A549 (cell line): ENCODE results near the gene EEF1AKMT1. TPM values are rescaled to one million over a fixed set of nuclear protein-coding genes. Genes with fewer than 3 reads are reported as not detected.

Source experiments
- ATAC-seq, 2 experiments: fragments of 200-7000 bp in 1 of 2; fragments of >200 bp in 1 of 2; cut with Nextera tagmentation in 1 of 2; cut with Tn5 transposase in 1 of 2; 3 replicates each; pipeline versions ENCODE4 v1.8.0 to v1.9.1; 2018 to 2020; ENCODE audit warnings: mild to moderate bottlenecking in 1 of 2, moderate library complexity in 1 of 2
- CTCF ChIA-PET: fragments of 300-600 bp; sonication (Branson Sonifier 250); formaldehyde crosslinking; extraction: SDS; loops from one replicate; lab custom pipeline; 2021; ENCODE audit warnings: antibody characterized with exemption, inconsistent platforms; lab: Yijun Ruan, JAX
- POLR2A ChIA-PET: fragments of 350-600 bp; formaldehyde crosslinking; extraction: SDS; loops from one replicate; lab custom pipeline; 2021; ENCODE audit warnings: antibody characterized with exemption, inconsistent platforms; lab: Yijun Ruan, JAX
- DNase-seq, 2 experiments: peaks; one replicate each; pipeline versions ENCODE4 v3.0.0 to v3.0.0-alpha.2; 2011 to 2016; ENCODE audit warnings: low read depth in 1 of 2, low spot score in 1 of 2
- FAIRE-seq: peaks from 2 replicates; lab custom pipeline; 2011; peaks lifted over from hg19 to GRCh38; lab: Jason Lieb, UNC
- H3K27ac ChIP-seq, 2 experiments: fragments of >200 bp; sonication (Bioruptor Twin); formaldehyde crosslinking; 3 replicates each; pipeline ENCODE4 v1.5.1; 2016 to 2017
- H3K4me1 ChIP-seq: fragments of >200 bp; sonication (Bioruptor Twin); formaldehyde crosslinking; 3 replicates; pipeline ENCODE4 v1.6.1; 2016
- H3K4me2 ChIP-seq: fragments of >200 bp; sonication (Bioruptor Twin); formaldehyde crosslinking; 3 replicates; pipeline ENCODE4 v1.6.1; 2016
- H3K4me3 ChIP-seq: fragments of >200 bp; sonication (Bioruptor Twin); formaldehyde crosslinking; 3 replicates; pipeline ENCODE4 v1.5.1; 2016
- H3K9me3 ChIP-seq: fragments of >200 bp; sonication (Bioruptor Twin); formaldehyde crosslinking; 3 replicates; pipeline ENCODE4 v1.6.1; 2016
- BHLHE40 ChIP-seq: IDR thresholded peaks from 2 replicates; pipeline ENCODE4 v1.6.1; 2012; ENCODE audit warnings: low read depth, low read length, inconsistent platforms
- CBX2 ChIP-seq: fragments of 200-600 bp; sonication (generic); IDR thresholded peaks from 2 replicates; pipeline ENCODE4 v1.6.1; 2016; ENCODE audit warnings: low read depth, mild to moderate bottlenecking, borderline replicate concordance
- CHD4 ChIP-seq: fragments of 200-600 bp; sonication (generic); IDR thresholded peaks from 2 replicates; pipeline ENCODE4 v1.6.1; 2016; ENCODE audit warnings: antibody characterized with exemption, mild to moderate bottlenecking, borderline replicate concordance
- E2F6 ChIP-seq: IDR thresholded peaks from 2 replicates; pipeline ENCODE4 v1.6.1; 2012; ENCODE audit warnings: low read depth, borderline replicate concordance
- EHF ChIP-seq: fragments of 250-450 bp; sonication (Bioruptor Pico); IDR thresholded peaks from 2 replicates; pipeline ENCODE4 v1.5.0; 2020; ENCODE audit warnings: mild to moderate bottlenecking
- EHMT2 ChIP-seq: fragments of 200-600 bp; sonication (generic); IDR thresholded peaks from 2 replicates; pipeline ENCODE4 v1.6.1; 2016; ENCODE audit warnings: antibody characterized with exemption, low read depth, mild to moderate bottlenecking, moderate library complexity
- ESRRA ChIP-seq: fragments of 150-350 bp; IDR thresholded peaks from 2 replicates; pipeline ENCODE4 v1.6.1; 2014; ENCODE audit warnings: mild to moderate bottlenecking, low read length, borderline replicate concordance
- FOSB ChIP-seq: fragments of 250-450 bp; sonication (Bioruptor Pico); IDR thresholded peaks from 2 replicates; pipeline ENCODE4 v1.5.0; 2020; ENCODE audit warnings: mild to moderate bottlenecking, moderate library complexity
- FOSL2 ChIP-seq, 2 experiments: fragments of 450-650 bp in 1 of 2; fragments of >200 bp in 1 of 2; sonication (Bioruptor Twin) in 1 of 2; formaldehyde crosslinking; IDR thresholded peaks; 2 replicates each; pipeline versions ENCODE4 v1.5.0 to v1.6.1; 2016 to 2020; ENCODE audit warnings: mild to moderate bottlenecking in 1 of 2, moderate library complexity in 1 of 2
- GATA3 ChIP-seq: IDR thresholded peaks from 2 replicates; pipeline ENCODE4 v1.6.1; 2012; ENCODE audit warnings: borderline replicate concordance
- HES2 ChIP-seq: fragments of >200 bp; sonication (Bioruptor Twin); formaldehyde crosslinking; IDR thresholded peaks from 2 replicates; pipeline ENCODE4 v1.6.1; 2016
- HEYL ChIP-seq: fragments of 250-450 bp; sonication (Bioruptor Pico); IDR thresholded peaks from 2 replicates; pipeline ENCODE4 v1.8.0; 2021; ENCODE audit warnings: mild to moderate bottlenecking, moderate library complexity
- KDM1A ChIP-seq: fragments of 200-600 bp; sonication (generic); IDR thresholded peaks from 2 replicates; pipeline ENCODE4 v1.6.1; 2016; ENCODE audit warnings: low read depth, mild to moderate bottlenecking
- KDM5A ChIP-seq: fragments of 200-600 bp; sonication (generic); IDR thresholded peaks from 2 replicates; pipeline ENCODE4 v1.6.1; 2016; ENCODE audit warnings: antibody characterized with exemption, mild to moderate bottlenecking
- MAZ ChIP-seq: fragments of 150-350 bp; IDR thresholded peaks from 2 replicates; pipeline ENCODE4 v1.6.1; 2014; ENCODE audit warnings: antibody characterized with exemption, low read depth, low read length, borderline replicate concordance
- NPAS2 ChIP-seq: fragments of 250-450 bp; sonication (Bioruptor Pico); IDR thresholded peaks from 2 replicates; pipeline ENCODE4 v1.8.0; 2022; ENCODE audit warnings: mild to moderate bottlenecking, moderate library complexity, borderline replicate concordance
- POLR2AphosphoS2 ChIP-seq: conservative IDR thresholded peaks from 2 replicates; pipeline ENCODE4 v1.6.1; 2012; ENCODE audit warnings: low read length, improper control_type of control experiment, inconsistent platforms
- RARB ChIP-seq: fragments of 250-450 bp; sonication (Bioruptor Pico); IDR thresholded peaks from 2 replicates; pipeline ENCODE4 v1.8.0; 2021; ENCODE audit warnings: mild to moderate bottlenecking, moderate library complexity
- RCOR1 ChIP-seq: fragments of 150-350 bp; IDR thresholded peaks from 2 replicates; pipeline ENCODE4 v1.6.1; 2014; ENCODE audit warnings: antibody characterized with exemption, low read length, low read depth
- REST ChIP-seq: fragments of 200-600 bp; sonication (generic); IDR thresholded peaks from 2 replicates; pipeline ENCODE4 v1.6.1; 2016; ENCODE audit warnings: antibody characterized with exemption, mild to moderate bottlenecking, moderate library complexity
- RFX5 ChIP-seq: fragments of 450-650 bp; IDR thresholded peaks from 2 replicates; pipeline ENCODE4 v1.7.1; 2014; ENCODE audit warnings: antibody characterized with exemption, mild to moderate bottlenecking, moderate library complexity
- SREBF2 ChIP-seq: fragments of 450-650 bp; IDR thresholded peaks from 2 replicates; pipeline ENCODE4 v1.6.1; 2014; ENCODE audit warnings: mild to moderate bottlenecking, moderate library complexity
- TFCP2L1 ChIP-seq: fragments of 250-450 bp; sonication (Bioruptor Pico); IDR thresholded peaks from 2 replicates; pipeline ENCODE4 v1.5.0; 2021; ENCODE audit warnings: mild to moderate bottlenecking
- TP53 ChIP-seq: fragments of 250-450 bp; sonication (Bioruptor Pico); IDR thresholded peaks from 2 replicates; pipeline ENCODE4 v1.5.0; 2021; ENCODE audit warnings: mild to moderate bottlenecking, moderate library complexity
- ZFP36 ChIP-seq: fragments of 450-650 bp; IDR thresholded peaks from 2 replicates; pipeline ENCODE4 v1.6.1; 2014; ENCODE audit warnings: borderline replicate concordance; ENCODE audit not compliant: partially characterized antibody
- ZNF302 ChIP-seq: fragments of 250-450 bp; sonication (Bioruptor Pico); IDR thresholded peaks from 2 replicates; pipeline ENCODE4 v1.9.0; 2021; ENCODE audit warnings: inconsistent platforms, mild to moderate bottlenecking, moderate library complexity
- ZSCAN20 ChIP-seq: fragments of 250-450 bp; sonication (Bioruptor Pico); IDR thresholded peaks from 2 replicates; pipeline ENCODE4 v1.8.0; 2022; ENCODE audit warnings: mild to moderate bottlenecking, moderate library complexity
- WGBS: methylation state at CpG from one replicate; pipeline ENCODE4 v1.1.6; 2017; ENCODE audit errors: missing lambda C conversion rate; 5-methylcytosine and 5-hydroxymethylcytosine counted together
- polyA plus RNA-seq, 4 experiments: library from polyadenylated mRNA; depleted of rRNA in 3 of 4; stranded (reverse); fragments of >200 nt; fragmentation: RNase III in 1 of 4; extraction: RNeasy Plus Mini Kit Qiagen cat#74134 plus additional on column Dnase treatment in 1 of 4; gene quantifications; 2 replicates in 3 of 4; 3 replicates in 1 of 4; pipeline ENCODE4 v1.2.3, GENCODE V29; 2011 to 2017
- TF ChIP-seq, protein P1 (sequence below): fragments of >200 bp; sonication (Bioruptor Twin); formaldehyde crosslinking; IDR thresholded peaks from 3 replicates; pipeline ENCODE4 v1.6.1; 2016

The EEF1AKMT1 gene
- polyA plus RNA-seq, 2 of the 4 experiments (the other 2 are of a cell fraction), result 8.1 to 10.0 TPM

DNA sequence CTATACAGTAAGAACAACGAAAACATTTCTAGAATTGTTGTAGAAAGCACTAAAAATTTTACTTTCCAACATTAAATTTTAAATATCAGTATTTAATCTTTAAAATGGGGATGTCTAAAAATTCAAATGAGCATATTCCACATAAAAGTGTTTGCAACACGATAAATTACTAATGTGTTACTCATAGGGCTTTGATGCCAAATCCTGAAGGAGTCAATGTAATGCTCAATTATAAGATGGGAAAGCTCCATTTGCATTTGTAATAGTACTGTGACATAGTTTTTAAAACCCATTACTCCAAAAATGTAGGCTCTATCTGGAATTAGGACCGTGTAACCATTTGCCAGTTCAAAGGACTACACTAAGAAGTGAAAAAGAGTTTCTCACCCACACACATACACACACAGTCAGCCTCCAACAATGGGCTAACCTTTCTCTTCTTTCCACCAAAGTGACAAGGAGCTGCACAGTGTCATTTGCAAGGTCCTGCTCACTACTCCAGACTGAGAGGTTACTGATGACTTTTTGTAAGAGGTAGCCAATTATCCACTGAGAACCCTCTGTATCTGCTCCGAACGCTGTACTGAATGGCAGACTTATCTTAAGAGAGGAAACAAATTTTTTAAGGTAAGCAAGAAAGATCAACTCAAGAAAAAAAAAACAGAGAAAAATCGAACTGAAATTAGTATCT, 26.1 kb upstream of the EEF1AKMT1 start:
- no peaks in the 10 kb centered on the region for H3K4me1 ChIP-seq
- no peak overlapping the region for H3K4me2 ChIP-seq
- 72% methylated on average over 6 of the region's 6 CpGs for WGBS
- CTCF ChIA-PET, result no interaction called here
- H3K4me3 ChIP-seq, result no peak overlapping the region
- FAIRE-seq (no peak), DNase-seq (no peak), ATAC-seq (no peak)
- no peaks in the 10 kb centered on the region for H3K9me3 ChIP-seq
- no peak overlapping the region for H3K27ac ChIP-seq
- POLR2A ChIA-PET, result no interaction called here
- TF ChIP-seq ZSCAN20 (CRISPR knock-in tag), result no peak
- no peak for TF ChIP-seq RCOR1
- TF ChIP-seq SREBF2, result no peak
- TF ChIP-seq RFX5, result no peak
- no peak for TF ChIP-seq POLR2AphosphoS2
- TF ChIP-seq KDM5A, result no peak
- TF ChIP-seq CBX2, result no peak
- no peak for TF ChIP-seq CHD4
- no peak for TF ChIP-seq E2F6
- TF ChIP-seq MAZ, result no peak
- no peak for TF ChIP-seq HES2
- no peak for TF ChIP-seq EHMT2
- TF ChIP-seq HEYL (CRISPR knock-in tag), result no peak
- no peak for TF ChIP-seq ZNF302 (CRISPR knock-in tag)
- TF ChIP-seq ESRRA, result no peak
- TF ChIP-seq ZFP36, result no peak
- TF ChIP-seq EHF, result no peak
- no peak for TF ChIP-seq GATA3
- no peak for TF ChIP-seq NPAS2 (CRISPR knock-in tag)

- TF ChIP-seq KDM5A (no peak), ZFP36 (no peak), BHLHE40 (no peak), FOSB (CRISPR knock-in tag) (no peak), REST (no peak), ESRRA (no peak), CBX2 (no peak), TP53 (no peak), TFCP2L1 (CRISPR knock-in tag) (no peak), EHF (no peak), RFX5 (no peak), FOSL2 (IDR thresholded peaks at IDR 0.05) (no peak), FOSL2 (CRISPR knock-in tag; IDR thresholded peaks at IDR 0.05) (no peak), NPAS2 (CRISPR knock-in tag) (no peak), KDM1A (no peak), RARB (no peak)
- TF ChIP-seq, protein P1, sequence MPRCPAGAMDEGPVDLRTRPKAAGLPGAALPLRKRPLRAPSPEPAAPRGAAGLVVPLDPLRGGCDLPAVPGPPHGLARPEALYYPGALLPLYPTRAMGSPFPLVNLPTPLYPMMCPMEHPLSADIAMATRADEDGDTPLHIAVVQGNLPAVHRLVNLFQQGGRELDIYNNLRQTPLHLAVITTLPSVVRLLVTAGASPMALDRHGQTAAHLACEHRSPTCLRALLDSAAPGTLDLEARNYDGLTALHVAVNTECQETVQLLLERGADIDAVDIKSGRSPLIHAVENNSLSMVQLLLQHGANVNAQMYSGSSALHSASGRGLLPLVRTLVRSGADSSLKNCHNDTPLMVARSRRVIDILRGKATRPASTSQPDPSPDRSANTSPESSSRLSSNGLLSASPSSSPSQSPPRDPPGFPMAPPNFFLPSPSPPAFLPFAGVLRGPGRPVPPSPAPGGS, result no peak
- Histone ChIP-seq H3K4me1 (no peaks in the 10 kb centered on the region), H3K4me2 (no peak overlapping the region), H3K4me3 (no peak overlapping the region), H3K9me3 (no peaks in the 10 kb centered on the region), H3K27ac (no peak overlapping the region)
- POLR2A ChIA-PET, result no interaction called here
- DNase-seq (no peak), ATAC-seq (no peak), FAIRE-seq (no peak)
- CTCF ChIA-PET, result interaction anchor here (1.9 kb wide), 1 partner anchor 11 kb away, joined by 4 read pairs; no protein-coding TSS in a partner anchor
- WGBS, result 93% methylated on average over 4 of the region's 4 CpGs
Observed at GRCh38 chr13:20798027-20798426, 24.3 kb upstream of the EEF1AKMT1 start.
